GM21447 (cell line): ENCODE results near the gene ENTHD1.

Experiments used
- ATAC-seq: cut with Tn5 transposase; IDR thresholded peaks from one replicate; pipeline ENCODE4 v1.9.1; 2021; ENCODE audit not compliant: unreplicated experiment

Gene ENTHD1

GRCh38 chr22:39800790-39801520, 92.6 kb downstream of the ENTHD1 start:
- ATAC-seq, result no peak

GRCh38 chr22:39797528-39798147, 95.9 kb downstream of the ENTHD1 start:
- no peak for ATAC-seq

DNA sequence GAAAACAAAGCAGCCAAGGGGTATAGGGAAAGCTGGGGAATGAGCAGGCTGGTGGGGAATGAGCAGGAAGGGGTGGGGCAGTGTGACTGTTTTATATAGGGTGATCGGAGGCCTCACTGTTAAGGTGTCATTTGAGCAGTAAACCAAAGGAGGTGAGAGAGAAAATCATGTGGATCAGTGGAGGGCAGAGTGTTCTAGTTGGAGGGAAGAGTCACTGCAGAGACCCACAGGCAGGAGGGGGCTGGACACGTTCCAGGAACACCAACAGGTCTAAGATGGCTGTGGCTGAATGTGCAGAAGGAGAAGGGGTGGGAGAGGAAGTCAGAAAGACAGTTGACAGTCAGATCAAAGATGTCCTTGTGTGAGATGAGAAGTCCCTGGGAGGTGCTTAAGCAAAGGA, 103.8 kb downstream of the ENTHD1 start:
- no peak for ATAC-seq

DNA sequence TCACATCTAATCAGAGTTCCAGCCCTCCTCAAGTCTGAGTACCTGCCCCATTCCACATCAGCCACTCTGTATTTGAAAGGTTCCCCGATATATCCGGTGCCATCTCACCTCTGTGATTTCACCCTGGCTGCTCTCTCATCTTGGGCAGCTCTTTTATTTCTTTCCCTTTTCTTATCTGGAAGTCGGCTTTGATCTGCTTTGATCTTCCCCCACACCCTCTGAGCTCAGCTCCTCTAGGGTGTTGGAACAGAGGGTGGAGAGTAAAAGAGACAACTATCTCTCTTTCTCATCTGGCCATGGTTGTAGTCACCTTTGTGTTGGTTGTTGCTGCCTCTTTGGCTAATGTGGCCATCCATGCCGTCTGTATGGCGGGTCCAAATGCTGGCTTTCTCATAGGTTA, 108.3 kb downstream of the ENTHD1 start:
- ATAC-seq, result no peak

- ATAC-seq, result no peak
Observed at GRCh38 chr22:39777716-39778454, 115.7 kb downstream of the ENTHD1 start.

DNA sequence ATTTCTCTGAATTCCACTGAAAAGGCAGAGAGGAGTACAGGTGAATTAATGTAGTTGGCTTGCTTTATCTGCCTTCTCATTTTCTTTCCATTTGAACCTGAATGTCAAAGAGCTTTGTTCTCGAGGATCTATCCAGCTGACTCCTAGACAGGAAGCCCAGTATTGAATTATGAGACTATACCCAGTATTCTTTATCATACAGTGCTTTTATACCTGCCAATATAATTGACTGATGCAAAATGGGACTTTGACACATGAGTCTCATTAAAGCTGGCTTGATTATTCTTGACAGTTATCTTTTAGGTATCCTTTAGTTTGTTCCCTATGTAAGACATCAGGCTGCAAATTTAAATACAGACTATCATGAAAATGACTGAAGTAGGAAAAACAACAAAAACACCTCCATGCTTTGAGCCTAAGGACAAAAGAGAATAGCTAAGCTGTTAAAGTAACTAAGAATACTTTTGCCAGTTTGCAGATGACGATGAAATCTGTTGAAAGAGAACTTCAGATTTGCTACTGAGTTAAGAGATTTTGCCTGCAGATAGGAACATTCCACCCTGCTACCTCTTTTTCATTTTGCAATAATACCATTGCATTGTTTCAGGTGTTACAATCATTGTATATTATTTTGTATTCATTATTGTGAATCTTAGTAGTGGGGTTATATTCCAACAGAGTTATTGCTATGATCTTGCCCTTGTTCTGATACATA, 117.1 kb downstream of the ENTHD1 start:
- ATAC-seq, result no peak

GRCh38 chr22:39773976-39774539, 119.5 kb downstream of the ENTHD1 start:
- peak; percentile 74 for ATAC-seq

GRCh38 chr22:39773503-39773902, 120.1 kb downstream of the ENTHD1 start:
- ATAC-seq, result no peak

- ATAC-seq, result no peak
Observed at GRCh38 chr22:39771486-39771885, 122.1 kb downstream of the ENTHD1 start.

GRCh38 chr22:39765661-39766060, 127.9 kb downstream of the ENTHD1 start:
- ATAC-seq, result no peak

DNA sequence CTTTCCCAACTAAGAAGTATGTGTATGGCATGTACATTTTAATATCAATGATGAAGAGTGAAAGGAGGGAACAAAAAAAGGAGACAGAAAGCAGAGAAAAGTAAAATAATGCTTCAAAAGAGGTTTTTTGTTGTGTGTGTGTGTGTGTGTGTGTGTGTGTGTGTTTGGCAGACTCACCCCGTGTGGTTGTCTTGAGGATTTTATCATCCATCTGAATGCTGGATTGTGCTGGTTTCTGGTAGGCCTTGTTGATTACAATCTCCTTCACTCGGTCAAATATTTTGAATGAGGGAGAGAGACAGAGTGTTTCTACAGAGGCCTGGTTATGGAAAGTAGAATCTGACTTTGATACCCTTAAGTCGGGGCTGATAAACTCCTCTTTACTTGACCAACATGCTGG, 128.5 kb downstream of the ENTHD1 start:
- no peak for ATAC-seq

GRCh38 chr22:39763276-39763675, 130.3 kb downstream of the ENTHD1 start:
- no peak for ATAC-seq

DNA sequence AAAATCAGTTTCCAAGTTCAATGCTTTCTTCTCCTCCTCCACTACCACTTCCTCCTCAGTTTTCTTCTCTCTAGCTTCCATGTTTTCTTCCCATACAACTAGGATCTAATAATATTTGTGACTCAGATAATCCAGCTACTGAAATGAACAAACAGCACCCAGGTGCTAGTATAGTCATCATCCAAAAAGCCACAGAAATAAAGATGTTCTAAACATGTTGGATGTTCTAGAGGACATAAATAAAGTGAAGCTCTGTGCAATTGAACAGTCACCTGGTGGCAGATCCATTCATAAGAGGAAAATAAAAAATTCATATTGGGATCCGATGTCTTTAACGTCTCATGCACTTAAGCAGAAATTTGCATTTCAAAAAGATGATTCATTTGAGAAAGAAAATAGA, 142.8 kb downstream of the ENTHD1 start:
- ATAC-seq, result no peak

DNA sequence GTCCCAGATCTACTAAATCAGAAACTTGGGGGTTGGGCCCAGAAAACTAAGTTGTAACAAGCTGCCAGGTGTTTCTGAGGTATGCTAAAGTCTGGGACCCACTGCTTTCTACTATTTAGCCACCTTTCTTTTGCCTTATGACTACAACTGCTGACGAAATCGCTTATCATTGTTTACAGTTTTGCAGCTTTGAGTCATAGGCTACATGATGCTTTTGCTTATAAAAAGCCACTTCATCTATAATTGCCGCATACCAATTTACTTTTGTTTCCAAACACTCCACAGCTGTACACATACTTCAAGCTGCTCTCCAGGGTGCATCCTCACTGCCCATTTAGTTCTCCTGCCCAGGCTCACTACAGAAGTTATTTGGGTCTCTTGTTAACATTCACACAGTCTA, 144.7 kb downstream of the ENTHD1 start:
- no peak for ATAC-seq

DNA sequence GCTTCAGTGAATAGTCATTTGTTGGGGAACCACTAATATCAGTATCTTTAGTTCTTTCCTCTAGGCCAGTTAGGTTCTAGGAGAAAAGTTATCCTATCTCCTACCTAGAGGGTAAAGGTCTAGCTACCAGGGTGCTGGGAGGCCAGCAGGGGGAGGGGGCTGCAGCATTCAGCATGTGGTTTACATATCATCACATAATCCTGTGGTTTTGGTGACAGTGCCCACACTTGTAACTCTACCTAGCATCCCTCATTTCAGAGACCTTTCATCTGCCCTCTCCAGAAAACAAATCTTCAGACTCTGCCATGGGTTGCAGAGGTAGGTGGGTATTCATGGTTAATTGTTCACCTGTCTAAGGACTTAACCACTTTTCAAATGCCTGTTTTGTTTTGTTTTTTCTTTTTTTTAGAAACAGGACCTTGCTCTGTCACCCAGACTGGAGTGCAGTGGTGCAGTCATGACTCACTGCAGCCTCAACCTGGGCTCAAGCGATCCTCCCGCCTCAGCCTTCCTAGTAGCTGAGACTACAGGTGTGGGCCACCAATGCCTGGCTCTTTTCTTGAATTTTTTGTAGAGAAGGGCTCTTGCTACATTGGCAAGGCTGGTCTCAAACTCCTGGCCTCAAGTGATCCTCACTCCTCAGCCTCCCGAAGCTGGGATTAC, 146.8 kb downstream of the ENTHD1 start:
- no peak for ATAC-seq

DNA sequence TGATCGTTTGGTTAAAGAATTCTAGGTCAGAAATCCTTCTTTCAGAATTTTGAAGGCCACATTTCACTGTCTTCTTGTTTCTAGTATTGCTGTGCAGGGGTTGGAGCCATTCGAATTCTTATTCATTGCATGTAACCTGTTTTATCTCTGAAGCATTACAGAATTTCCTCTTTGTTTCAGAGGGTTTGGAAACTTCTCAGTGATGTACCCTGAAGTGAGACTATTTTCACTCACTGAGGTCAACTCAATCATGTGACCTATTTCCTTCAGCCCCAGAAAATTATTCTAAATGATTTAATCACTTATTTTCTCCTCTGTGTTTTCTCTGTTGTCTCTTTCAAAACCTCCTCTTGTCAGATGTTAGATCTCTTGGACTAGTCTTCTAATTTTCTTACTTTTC, 147.8 kb downstream of the ENTHD1 start:
- no peak for ATAC-seq

GRCh38 chr22:39744353-39744752, 149.2 kb downstream of the ENTHD1 start:
- ATAC-seq, result no peak

DNA sequence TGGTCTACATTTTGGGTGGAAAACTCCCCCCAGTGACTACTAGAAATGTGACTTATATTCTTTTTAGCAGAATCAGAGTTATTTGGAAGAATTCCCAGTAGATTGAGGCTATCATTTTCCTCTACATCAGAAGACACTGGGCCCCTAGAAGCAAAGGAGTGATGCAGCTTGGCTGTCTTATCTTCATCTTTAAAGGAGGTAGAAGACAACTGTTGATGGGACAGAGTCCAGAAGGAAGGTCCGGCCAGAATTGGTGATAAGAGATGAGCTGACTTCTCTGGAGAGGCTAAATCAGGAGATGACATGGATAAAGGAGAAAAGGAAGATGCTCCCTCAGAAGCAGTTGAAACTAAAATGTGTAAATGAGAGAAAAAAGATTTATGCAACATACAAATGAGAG, 149.6 kb downstream of the ENTHD1 start:
- no peak for ATAC-seq

GRCh38 chr22:39739338-39740027, 154.1 kb downstream of the ENTHD1 start:
- no peak for ATAC-seq

DNA sequence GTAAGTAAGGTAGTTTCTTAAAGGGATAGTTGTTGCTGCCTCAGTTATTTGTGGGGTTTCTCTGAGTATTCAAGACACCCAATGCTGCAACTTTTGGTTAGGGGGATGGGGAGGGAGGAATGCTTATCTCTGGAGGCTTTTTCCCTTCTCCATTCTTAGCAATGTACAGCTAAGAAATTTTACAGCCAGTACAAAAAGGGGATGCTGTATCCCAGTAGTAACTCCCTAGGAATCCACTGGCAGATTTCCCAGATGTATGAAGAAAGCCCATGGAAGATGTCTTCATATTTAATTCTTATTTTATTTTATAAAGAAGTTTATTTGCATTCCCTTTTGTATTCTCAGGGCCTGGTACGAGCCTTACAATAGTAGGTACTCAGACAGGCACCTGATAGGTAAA, 154.8 kb downstream of the ENTHD1 start:
- ATAC-seq, result no peak
